ENCODE data around the gene DHDH. TPM values are rescaled to one million over a fixed set of nuclear protein-coding genes. Genes with fewer than 3 reads are reported as not detected.
A peak's percentile ranks its signal among the peaks of the same experiment; 100 is the strongest.
"Not testable (repeated sequence)": the region's sequence is repeated elsewhere in the genome, so short reads cannot be mapped to it uniquely, and the experiment has no call there.

Gene DHDH
- total and polyA plus RNA-seq, 11 donors: 0.15 to 0.49 TPM; not detected in 9

DNA sequence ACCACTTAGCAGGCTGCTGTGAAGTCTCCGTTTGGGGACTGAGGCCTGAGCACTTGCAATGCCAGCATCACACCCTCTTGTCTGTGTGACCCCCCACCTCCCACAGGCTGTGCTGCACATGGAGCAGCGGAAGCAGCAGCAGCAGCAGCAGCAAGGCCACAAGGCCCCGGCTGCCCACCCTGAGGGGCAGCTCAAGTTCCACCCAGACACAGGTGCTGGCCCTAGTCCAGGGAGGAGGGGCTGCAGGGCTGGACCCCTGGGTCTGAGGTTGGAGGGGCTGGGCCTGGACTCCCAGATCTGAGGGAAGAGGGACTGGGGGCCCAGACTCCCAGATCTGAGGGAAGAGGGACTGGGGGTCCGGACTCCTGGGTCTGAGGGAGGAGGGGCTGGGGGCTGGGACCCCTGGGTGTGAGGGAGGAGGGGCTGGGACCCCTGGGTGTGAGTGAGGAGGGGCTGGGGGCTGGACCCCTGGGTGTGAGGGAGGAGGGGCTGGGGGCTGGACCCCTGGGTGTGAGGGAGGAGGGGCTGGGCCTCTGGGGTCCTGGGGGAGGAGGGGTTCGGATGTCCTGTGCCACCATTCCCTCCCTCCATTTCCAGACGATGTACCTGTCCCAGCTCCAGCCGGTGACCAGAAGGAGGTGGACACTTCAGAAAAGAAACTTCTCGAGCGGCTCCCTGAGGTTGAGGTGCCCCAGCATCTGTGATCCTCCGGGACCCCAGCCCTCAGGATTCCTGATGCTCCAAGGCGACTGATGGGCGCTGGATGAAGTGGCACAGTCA is 11.6 kb upstream of the DHDH start:
- Histone ChIP-seq H3K27ac (no peak overlapping the region), H3K36me3 (peaks cover 0 to 64% (median 56%) of the 10 kb centered on the region in 9 donors), H3K9me3 (no peaks in the 10 kb centered on the region), H3K4me1 (peaks cover 0 to 5% (median 1%) of the 10 kb centered on the region in 12 donors), H3K27me3 (no peaks in the 10 kb centered on the region), H3K4me3 (no peak overlapping the region)
- TF ChIP-seq POLR2A (IDR thresholded peaks at IDR 0.05): no peak
- TF ChIP-seq, protein P1, sequence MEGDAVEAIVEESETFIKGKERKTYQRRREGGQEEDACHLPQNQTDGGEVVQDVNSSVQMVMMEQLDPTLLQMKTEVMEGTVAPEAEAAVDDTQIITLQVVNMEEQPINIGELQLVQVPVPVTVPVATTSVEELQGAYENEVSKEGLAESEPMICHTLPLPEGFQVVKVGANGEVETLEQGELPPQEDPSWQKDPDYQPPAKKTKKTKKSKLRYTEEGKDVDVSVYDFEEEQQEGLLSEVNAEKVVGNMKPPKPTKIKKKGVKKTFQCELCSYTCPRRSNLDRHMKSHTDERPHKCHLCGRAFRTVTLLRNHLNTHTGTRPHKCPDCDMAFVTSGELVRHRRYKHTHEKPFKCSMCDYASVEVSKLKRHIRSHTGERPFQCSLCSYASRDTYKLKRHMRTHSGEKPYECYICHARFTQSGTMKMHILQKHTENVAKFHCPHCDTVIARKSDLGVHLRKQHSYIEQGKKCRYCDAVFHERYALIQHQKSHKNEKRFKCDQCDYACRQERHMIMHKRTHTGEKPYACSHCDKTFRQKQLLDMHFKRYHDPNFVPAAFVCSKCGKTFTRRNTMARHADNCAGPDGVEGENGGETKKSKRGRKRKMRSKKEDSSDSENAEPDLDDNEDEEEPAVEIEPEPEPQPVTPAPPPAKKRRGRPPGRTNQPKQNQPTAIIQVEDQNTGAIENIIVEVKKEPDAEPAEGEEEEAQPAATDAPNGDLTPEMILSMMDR (IDR thresholded peaks at IDR 0.05): no peak
- ATAC-seq: no peak
- no peak for DNase-seq
- 77 to 94% (median 91%) methylated on average over 5 to 12 of the region's 12 CpGs for WGBS, 4 donors
- intact Hi-C loops (cut with DNase I): no loop called here

DNA sequence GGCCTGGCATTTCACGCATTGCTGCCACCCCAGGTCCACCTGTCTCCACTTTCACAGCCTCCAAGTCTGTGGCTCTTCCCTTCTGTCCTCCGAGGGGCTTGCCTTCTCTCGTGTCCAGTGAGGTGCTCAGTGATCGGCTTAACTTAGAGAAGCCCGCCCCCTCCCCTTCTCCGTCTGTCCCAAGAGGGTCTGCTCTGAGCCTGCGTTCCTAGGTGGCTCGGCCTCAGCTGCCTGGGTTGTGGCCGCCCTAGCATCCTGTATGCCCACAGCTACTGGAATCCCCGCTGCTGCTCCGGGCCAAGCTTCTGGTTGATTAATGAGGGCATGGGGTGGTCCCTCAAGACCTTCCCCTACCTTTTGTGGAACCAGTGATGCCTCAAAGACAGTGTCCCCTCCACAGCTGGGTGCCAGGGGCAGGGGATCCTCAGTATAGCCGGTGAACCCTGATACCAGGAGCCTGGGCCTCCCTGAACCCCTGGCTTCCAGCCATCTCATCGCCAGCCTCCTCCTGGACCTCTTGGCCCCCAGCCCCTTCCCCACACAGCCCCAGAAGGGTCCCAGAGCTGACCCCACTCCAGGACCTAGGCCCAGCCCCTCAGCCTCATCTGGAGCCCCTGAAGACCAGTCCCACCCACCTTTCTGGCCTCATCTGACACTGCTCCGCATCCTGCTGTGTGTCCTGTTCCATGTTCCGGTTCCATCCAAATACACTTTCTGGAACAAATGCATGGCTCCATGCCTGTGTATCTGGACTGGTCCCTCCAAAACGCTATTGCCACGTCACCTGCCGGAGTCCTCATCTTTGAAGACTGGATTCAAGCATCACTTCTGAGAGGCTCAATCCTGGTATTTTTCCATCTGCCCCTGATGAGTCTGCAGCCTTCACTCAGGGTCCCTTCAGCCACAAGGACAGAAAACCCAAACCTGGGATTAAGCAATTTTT is 10.7 kb upstream of the DHDH start:
- Histone ChIP-seq H3K4me1 (peaks cover 0 to 10% (median 6%) of the 10 kb centered on the region in 12 donors), H3K27ac (no peak overlapping the region), H3K36me3 (peaks cover 0 to 55% (median 49%) of the 10 kb centered on the region in 9 donors), H3K9me3 (no peaks in the 10 kb centered on the region), H3K27me3 (no peaks in the 10 kb centered on the region), H3K4me3 (no peak overlapping the region)
- intact Hi-C loops (cut with DNase I): no loop called here
- WGBS, 4 donors: 82 to 91% (median 87%) methylated on average over 16 to 18 of the region's 18 CpGs
- no peak for TF ChIP-seq POLR2A (IDR thresholded peaks at IDR 0.05)
- TF ChIP-seq, protein P1 (IDR thresholded peaks at IDR 0.05): no peak
- DNase-seq (no peak), ATAC-seq (peak in 2 of 4 donors; percentile 1 to 10)

DNA sequence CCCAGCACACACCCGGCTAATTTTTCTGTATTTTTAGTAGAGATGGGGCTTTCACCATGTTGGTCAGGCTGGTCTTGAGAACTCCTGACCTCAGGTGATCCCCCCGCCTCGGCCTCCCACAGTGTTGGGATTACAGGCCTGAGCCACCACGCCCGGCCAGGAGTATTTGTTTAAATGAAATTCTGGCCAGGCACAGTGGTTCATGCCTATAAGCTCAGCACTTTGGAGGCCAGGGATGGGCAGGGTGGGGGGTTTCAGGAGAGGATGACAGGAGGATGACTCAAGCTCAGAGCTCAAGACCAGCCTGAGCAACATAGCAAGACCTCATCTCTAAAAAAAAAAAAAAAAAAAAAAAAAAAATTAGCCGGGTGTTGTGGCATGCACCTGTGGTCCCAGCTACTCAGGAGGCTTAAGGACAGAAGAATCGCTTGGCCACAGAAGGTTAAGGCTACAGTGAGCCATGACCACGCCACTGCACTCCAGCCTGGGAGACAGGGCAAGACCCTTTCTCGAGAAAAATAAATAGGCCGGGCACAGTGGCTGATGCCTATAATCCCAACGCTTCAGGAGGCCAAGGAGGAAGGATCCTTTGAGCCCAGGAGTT is 8.2 kb upstream of the DHDH start:
- WGBS, 4 donors: 87 to 93% (median 90%) methylated on average over 11 of the region's 11 CpGs
- Histone ChIP-seq H3K27ac (no peak overlapping the region), H3K36me3 (peaks cover 0 to 29% (median 26%) of the 10 kb centered on the region in 9 donors), H3K27me3 (no peaks in the 10 kb centered on the region), H3K4me3 (no peak overlapping the region), H3K9me3 (no peaks in the 10 kb centered on the region), H3K4me1 (peaks cover 0 to 10% (median 6%) of the 10 kb centered on the region in 12 donors)
- no peak for DNase-seq
- ATAC-seq: peak in 1 of 4 donors; percentile 10
- intact Hi-C loops (cut with DNase I): no loop called here
- TF ChIP-seq POLR2A (IDR thresholded peaks at IDR 0.05): no peak
- TF ChIP-seq, protein P1 (IDR thresholded peaks at IDR 0.05): no peak

DNA sequence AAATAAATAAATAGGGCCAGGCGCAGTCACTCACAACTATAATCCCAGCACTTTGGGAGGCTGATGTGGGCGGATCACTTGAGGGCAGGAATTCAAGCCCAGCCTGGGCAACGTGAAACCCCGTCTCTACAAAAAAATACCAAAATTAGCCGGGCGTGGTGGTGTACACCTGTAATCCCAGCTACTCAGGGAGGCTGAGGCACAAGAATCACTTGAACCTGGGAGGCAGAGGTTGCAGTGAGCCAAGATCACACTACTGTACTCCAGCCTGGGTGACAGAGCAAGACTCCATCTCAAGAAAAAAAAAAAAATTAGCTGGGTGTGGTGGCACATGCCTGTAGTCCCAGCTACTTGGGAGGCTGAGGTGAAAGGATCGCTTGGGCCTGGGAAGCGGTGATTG is 7.6 kb upstream of the DHDH start:
- H3K27me3 ChIP-seq; H3K4me3 ChIP-seq; DNase-seq; ATAC-seq; H3K9me3 ChIP-seq; H3K27ac ChIP-seq; intact Hi-C loops (cut with DNase I): not testable (repeated sequence)
- H3K4me1 ChIP-seq: peaks cover 0 to 10% (median 6%) of the 10 kb centered on the region in 12 donors
- 82 to 91% (median 86%) methylated on average over 8 of the region's 8 CpGs for WGBS, 4 donors
- H3K36me3 ChIP-seq: peaks cover 0 to 24% (median 21%) of the 10 kb centered on the region in 9 donors

Data from heart left ventricle (tissue), 16 donors.